GM18909 (cell line): Measurements from ENCODE around the gene C13orf42.

Source experiments
- ATAC-seq: cut with Tn5 transposase; IDR thresholded peaks from one replicate; pipeline ENCODE4 v1.9.1; 2021; ENCODE audit warnings: mild to moderate bottlenecking; ENCODE audit not compliant: unreplicated experiment, poor library complexity

The C13orf42 gene

GRCh38 chr13:51067210-51067701 lies 43.8 kb downstream of the C13orf42 start:
- no peak for ATAC-seq

GRCh38 chr13:51066091-51066831 lies 44.8 kb downstream of the C13orf42 start:
- ATAC-seq = no peak

- no peak for ATAC-seq
Observed at GRCh38 chr13:51065372-51066090, 45.5 kb downstream of the C13orf42 start.

GRCh38 chr13:51064753-51065152 lies 46.3 kb downstream of the C13orf42 start:
- no peak for ATAC-seq

GRCh38 chr13:51063909-51064308 lies 47.2 kb downstream of the C13orf42 start:
- no peak for ATAC-seq

GRCh38 chr13:51058461-51059167 lies 52.5 kb downstream of the C13orf42 start:
- ATAC-seq = no peak

GRCh38 chr13:51057906-51058305 lies 53.2 kb downstream of the C13orf42 start:
- no peak for ATAC-seq

- no peak for ATAC-seq
Observed at GRCh38 chr13:51057001-51057400, 54.1 kb downstream of the C13orf42 start.

GRCh38 chr13:51052581-51052980 lies 58.5 kb downstream of the C13orf42 start:
- no peak for ATAC-seq

GRCh38 chr13:51050021-51050830 lies 60.8 kb downstream of the C13orf42 start:
- ATAC-seq = no peak

- no peak for ATAC-seq
Observed at GRCh38 chr13:51048616-51049015, 62.5 kb downstream of the C13orf42 start.

- no peak for ATAC-seq
Observed at GRCh38 chr13:51048166-51048461, 63.0 kb downstream of the C13orf42 start.

GRCh38 chr13:51047434-51048165 lies 63.5 kb downstream of the C13orf42 start:
- ATAC-seq = no peak

GRCh38 chr13:51045451-51045850 lies 65.6 kb downstream of the C13orf42 start:
- no peak for ATAC-seq

GRCh38 chr13:51044023-51044665 lies 66.9 kb downstream of the C13orf42 start:
- no peak for ATAC-seq

- ATAC-seq = no peak
Observed at GRCh38 chr13:51043310-51043709, 67.8 kb downstream of the C13orf42 start.

- no peak for ATAC-seq
Observed at GRCh38 chr13:51041710-51042109, 69.4 kb downstream of the C13orf42 start.

GRCh38 chr13:51041126-51041525 lies 69.9 kb downstream of the C13orf42 start:
- ATAC-seq = no peak

- ATAC-seq = no peak
Observed at GRCh38 chr13:51040431-51040830, 70.6 kb downstream of the C13orf42 start.
